SK-N-SH (cell line): ENCODE measurements around the gene CTSF. TPM values are rescaled to one million over a fixed set of nuclear protein-coding genes. Genes with fewer than 3 reads are reported as not detected.

Experiments used
- CTCF ChIA-PET: fragments of 300-600, 350-600 bp; formaldehyde crosslinking; extraction: SDS; loops from one replicate; lab custom pipeline; 2021; lab: Yijun Ruan, JAX
- POLR2A ChIA-PET: fragments of 350-600 bp; sonication (Branson Sonifier 250); formaldehyde crosslinking; extraction: SDS; loops from one replicate; lab custom pipeline; 2020; ENCODE audit warnings: antibody characterized with exemption, inconsistent platforms; lab: Yijun Ruan, JAX
- DNase-seq: peaks from one replicate; pipeline ENCODE4 v3.0.0; 2012
- H2AFZ ChIP-seq: fragments of 200-600 bp; sonication (generic); 2 replicates; pipeline ENCODE4 v1.8.1; 2016; ENCODE audit warnings: antibody characterized with exemption, mild to moderate bottlenecking, low read depth
- H3F3A ChIP-seq: fragments of 200-600 bp; sonication (generic); replicated peaks from 2 replicates; pipeline ENCODE3; 2016; ENCODE audit warnings: antibody characterized with exemption, mild to moderate bottlenecking; ENCODE audit not compliant: insufficient read depth
- H3K27ac ChIP-seq, 2 experiments: fragments of 200-500 bp in 1 of 2; fragments of 200-600 bp in 1 of 2; sonication (Bioruptor generic) in 1 of 2; sonication (generic), shearing (Covaris generic) in 1 of 2; 2 replicates each; pipeline versions ENCODE4 v1.5.1 to v1.6.1; 2014 to 2016; ENCODE audit warnings: low read depth in 2 of 2, inconsistent platforms in 1 of 2, low read length in 1 of 2, mild to moderate bottlenecking in 1 of 2, mixed read lengths in 1 of 2
- H3K27me3 ChIP-seq: fragments of 200-600 bp; sonication (generic), shearing (Covaris generic); 2 replicates; pipeline ENCODE4 v1.6.1; 2016; ENCODE audit warnings: mixed run types; ENCODE audit not compliant: insufficient read depth
- H3K36me3 ChIP-seq, 2 experiments: fragments of 200-500 bp in 1 of 2; fragments of 200-600 bp in 1 of 2; sonication (Bioruptor generic) in 1 of 2; sonication (generic) in 1 of 2; replicated peaks in 1 of 2; 2 replicates each; pipeline versions ENCODE3 to v1.5.1; 2014 to 2016; ENCODE audit warnings: low read length in 1 of 2, mild to moderate bottlenecking in 1 of 2; ENCODE audit not compliant: insufficient read depth in 2 of 2, control insufficient read depth in 1 of 2
- H3K4me1 ChIP-seq, 2 experiments: fragments of 200-500 bp in 1 of 2; fragments of 200-600 bp in 1 of 2; sonication (Bioruptor generic) in 1 of 2; sonication (generic), shearing (Covaris generic) in 1 of 2; 2 replicates each; pipeline versions ENCODE4 v1.5.1 to v1.6.1; 2014 to 2016; ENCODE audit warnings: low read depth in 1 of 2, low read length in 1 of 2, mixed run types in 1 of 2; ENCODE audit not compliant: insufficient read depth in 2 of 2, control insufficient read depth in 1 of 2
- H3K4me2 ChIP-seq: fragments of 200-600 bp; sonication (generic), shearing (Covaris generic); 2 replicates; pipeline ENCODE4 v1.6.1; 2017; ENCODE audit warnings: mixed run types
- H3K4me3 ChIP-seq, 2 experiments: fragments of 200-500 bp in 1 of 2; fragments of 200-600 bp in 1 of 2; sonication (Bioruptor generic) in 1 of 2; sonication (generic), shearing (Covaris generic) in 1 of 2; 2 replicates each; pipeline versions ENCODE4 v1.5.1 to v1.8.1; 2014 to 2016; ENCODE audit warnings: low read depth in 2 of 2, inconsistent platforms in 1 of 2, low read length in 1 of 2, mild to moderate bottlenecking in 1 of 2, mixed read lengths in 1 of 2, moderate library complexity in 1 of 2
- H3K79me2 ChIP-seq: fragments of 200-600 bp; sonication (generic); 2 replicates; pipeline ENCODE4 v1.8.1; 2017; ENCODE audit warnings: mild to moderate bottlenecking; ENCODE audit not compliant: insufficient read depth
- H3K9ac ChIP-seq: fragments of 200-600 bp; sonication (generic); 2 replicates; pipeline ENCODE4 v1.6.1; 2017; ENCODE audit warnings: mixed run types
- H3K9me2 ChIP-seq: fragments of 200-600 bp; sonication (generic); 2 replicates; pipeline ENCODE4 v1.6.1; 2017; ENCODE audit warnings: mixed run types
- H3K9me3 ChIP-seq: fragments of 200-600 bp; sonication (generic); 2 replicates; pipeline ENCODE4 v1.6.1; 2017; ENCODE audit warnings: mixed run types, mild to moderate bottlenecking, moderate library complexity
- H4K20me1 ChIP-seq: fragments of 200-600 bp; sonication (generic); 2 replicates; pipeline ENCODE4 v1.6.1; 2017; ENCODE audit warnings: mild to moderate bottlenecking, mixed run types; ENCODE audit not compliant: insufficient read depth
- ELF1 ChIP-seq: IDR thresholded peaks from 2 replicates; pipeline ENCODE4 v1.4.0; 2012
- EP300 ChIP-seq, 2 experiments: IDR thresholded peaks; 2 replicates each; pipeline versions ENCODE4 v1.4.0 to v1.6.1; 2012; ENCODE audit warnings: borderline replicate concordance in 1 of 2, low read depth in 1 of 2, low read length in 1 of 2
- EZH2phosphoT487 ChIP-seq: fragments of 200-600 bp; sonication (generic); IDR thresholded peaks from 2 replicates; pipeline ENCODE4 v1.6.1; 2017; ENCODE audit warnings: low read depth, mixed run types, mild to moderate bottlenecking, antibody characterized with exemption, moderate library complexity, borderline replicate concordance
- FOXM1 ChIP-seq: IDR thresholded peaks from 2 replicates; pipeline ENCODE4 v1.4.0; 2012; ENCODE audit warnings: low read depth, mild to moderate bottlenecking
- JUND ChIP-seq: IDR thresholded peaks from 2 replicates; pipeline ENCODE4 v1.4.0; 2012
- MEF2A ChIP-seq: IDR thresholded peaks from 2 replicates; pipeline ENCODE4 v1.4.0; 2012; ENCODE audit warnings: low read depth, borderline replicate concordance
- NFIC ChIP-seq: IDR thresholded peaks from 2 replicates; pipeline ENCODE4 v1.4.0; 2012; ENCODE audit warnings: borderline replicate concordance
- NRF1 ChIP-seq: IDR thresholded peaks from 2 replicates; pipeline ENCODE4 v1.6.1; 2012; ENCODE audit warnings: low read depth, mild to moderate bottlenecking, low read length
- POLR2AphosphoS5 ChIP-seq: IDR thresholded peaks from 2 replicates; pipeline ENCODE4 v1.6.1; 2012; ENCODE audit warnings: low read depth, low read length
- RAD21 ChIP-seq: IDR thresholded peaks from 2 replicates; pipeline ENCODE4 v1.6.1; 2012; ENCODE audit warnings: mild to moderate bottlenecking, low read length
- RFX5 ChIP-seq: IDR thresholded peaks from 2 replicates; pipeline ENCODE4 v1.6.1; 2012; ENCODE audit warnings: mild to moderate bottlenecking, improper control_type of control experiment, low read length
- RXRA ChIP-seq: IDR thresholded peaks from 2 replicates; pipeline ENCODE4 v1.4.0; 2012; ENCODE audit warnings: low read depth, mild to moderate bottlenecking, borderline replicate concordance
- SIN3A ChIP-seq: IDR thresholded peaks from 2 replicates; pipeline ENCODE4 v1.6.1; 2012; ENCODE audit warnings: low read depth, mild to moderate bottlenecking, low read length, moderate library complexity, borderline replicate concordance
- TAF1 ChIP-seq: IDR thresholded peaks from 2 replicates; pipeline ENCODE4 v1.6.1; 2012; ENCODE audit warnings: low read depth, mild to moderate bottlenecking, low read length, moderate library complexity, borderline replicate concordance
- TCF12 ChIP-seq: IDR thresholded peaks from 2 replicates; pipeline ENCODE4 v1.4.0; 2012
- YY1 ChIP-seq: IDR thresholded peaks from 2 replicates; pipeline ENCODE4 v1.4.0; 2012; ENCODE audit warnings: low read depth, mild to moderate bottlenecking
- WGBS: methylation state at CpG from one replicate; pipeline ENCODE4 v1.1.6; 2017; ENCODE audit warnings: low lambda C conversion rate; 5-methylcytosine and 5-hydroxymethylcytosine counted together
- polyA plus RNA-seq, 3 experiments: library from polyadenylated mRNA; depleted of rRNA; stranded (reverse); fragments of >200 nt; gene quantifications; 2 replicates each; pipeline ENCODE4 v1.2.3, GENCODE V29; 2012
- TF ChIP-seq, protein P1 (sequence below): fragments of 150-350 bp; IDR thresholded peaks from 2 replicates; pipeline ENCODE4 v1.6.1; 2016; ENCODE audit warnings: mild to moderate bottlenecking, low read depth, low read length
- TF ChIP-seq, protein P2 (sequence below): IDR thresholded peaks from 2 replicates; pipeline ENCODE4 v1.4.0; 2012; ENCODE audit warnings: low read depth
- TF ChIP-seq, protein P3 (sequence below): IDR thresholded peaks from 2 replicates; pipeline ENCODE4; 2012
- TF ChIP-seq, protein P4 (sequence below): fragments of 200-600 bp; sonication (generic); IDR thresholded peaks from 2 replicates; pipeline ENCODE4 v1.6.1; 2017; ENCODE audit warnings: antibody characterized with exemption, mild to moderate bottlenecking, moderate library complexity
- TF ChIP-seq, protein P5 (sequence below): fragments of 150-350 bp; IDR thresholded peaks from 2 replicates; pipeline ENCODE4 v1.6.1; 2017; ENCODE audit warnings: antibody characterized with exemption, low read length, low read depth, borderline replicate concordance

CTSF gene
- polyA plus RNA-seq, 1 of the 3 experiments (the other 2 are of a cell fraction), result 57.2 TPM

DNA sequence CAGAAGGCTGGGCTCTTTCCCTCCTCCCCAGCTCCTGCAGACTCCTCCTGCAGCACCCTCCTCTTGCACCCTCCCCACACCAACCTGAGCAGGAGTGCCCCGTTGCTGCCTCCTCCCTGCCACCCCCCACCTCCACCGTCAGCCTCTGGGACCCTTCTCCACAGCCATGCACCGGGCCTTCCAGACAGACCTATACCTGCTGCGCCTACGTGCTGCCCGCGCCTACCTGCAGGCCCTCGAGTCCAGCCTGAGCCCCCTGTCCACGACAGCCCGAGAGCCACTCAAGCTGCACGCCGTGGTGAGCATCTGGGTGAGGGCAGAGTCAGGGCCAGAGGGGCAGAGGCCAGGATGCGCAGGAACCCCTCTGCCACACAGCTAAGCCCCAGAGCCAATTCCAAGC, 38.8 kb downstream of the CTSF start:
- Histone ChIP-seq H3K36me3 (no peaks in the 10 kb centered on the region), H3K9ac (no peak overlapping the region), H3K4me3 (no peak overlapping the region)
- DNase-seq, result no peak
- WGBS, result 82% methylated on average over 9 of the region's 13 CpGs
- no peak for TF ChIP-seq NFIC
- TF ChIP-seq FOXM1, result no peak
- TF ChIP-seq, protein P1, sequence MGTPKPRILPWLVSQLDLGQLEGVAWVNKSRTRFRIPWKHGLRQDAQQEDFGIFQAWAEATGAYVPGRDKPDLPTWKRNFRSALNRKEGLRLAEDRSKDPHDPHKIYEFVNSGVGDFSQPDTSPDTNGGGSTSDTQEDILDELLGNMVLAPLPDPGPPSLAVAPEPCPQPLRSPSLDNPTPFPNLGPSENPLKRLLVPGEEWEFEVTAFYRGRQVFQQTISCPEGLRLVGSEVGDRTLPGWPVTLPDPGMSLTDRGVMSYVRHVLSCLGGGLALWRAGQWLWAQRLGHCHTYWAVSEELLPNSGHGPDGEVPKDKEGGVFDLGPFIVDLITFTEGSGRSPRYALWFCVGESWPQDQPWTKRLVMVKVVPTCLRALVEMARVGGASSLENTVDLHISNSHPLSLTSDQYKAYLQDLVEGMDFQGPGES, result no peak
- no peak for TF ChIP-seq NRF1
- no peak for TF ChIP-seq TAF1
- TF ChIP-seq EP300 (IDR thresholded peaks at IDR 0.05; ENCODE audit: borderline replicate concordance in 1 of 2, low read depth in 1 of 2, low read length in 1 of 2), result no peak
- no peak for TF ChIP-seq POLR2AphosphoS5
- TF ChIP-seq YY1, result no peak
- TF ChIP-seq RFX5, result no peak
- TF ChIP-seq RAD21, result no peak
- TF ChIP-seq, protein P2, sequence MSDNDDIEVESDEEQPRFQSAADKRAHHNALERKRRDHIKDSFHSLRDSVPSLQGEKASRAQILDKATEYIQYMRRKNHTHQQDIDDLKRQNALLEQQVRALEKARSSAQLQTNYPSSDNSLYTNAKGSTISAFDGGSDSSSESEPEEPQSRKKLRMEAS, result no peak
- TF ChIP-seq SIN3A, result no peak
- TF ChIP-seq ELF1, result no peak
- no peak for TF ChIP-seq TCF12
- TF ChIP-seq EZH2phosphoT487, result no peak
- TF ChIP-seq, protein P3, sequence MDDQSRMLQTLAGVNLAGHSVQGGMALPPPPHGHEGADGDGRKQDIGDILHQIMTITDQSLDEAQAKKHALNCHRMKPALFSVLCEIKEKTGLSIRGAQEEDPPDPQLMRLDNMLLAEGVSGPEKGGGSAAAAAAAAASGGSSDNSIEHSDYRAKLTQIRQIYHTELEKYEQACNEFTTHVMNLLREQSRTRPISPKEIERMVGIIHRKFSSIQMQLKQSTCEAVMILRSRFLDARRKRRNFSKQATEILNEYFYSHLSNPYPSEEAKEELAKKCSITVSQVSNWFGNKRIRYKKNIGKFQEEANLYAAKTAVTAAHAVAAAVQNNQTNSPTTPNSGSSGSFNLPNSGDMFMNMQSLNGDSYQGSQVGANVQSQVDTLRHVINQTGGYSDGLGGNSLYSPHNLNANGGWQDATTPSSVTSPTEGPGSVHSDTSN, result no peak
- TF ChIP-seq, all 33 proteins: peak for 0
- no peak overlapping the region for H3K27ac ChIP-seq
- no peaks in the 10 kb centered on the region for H4K20me1 ChIP-seq
- H3K4me1 ChIP-seq, result no peaks in the 10 kb centered on the region
- H3K79me2 ChIP-seq, result no peaks in the 10 kb centered on the region
- peaks cover 4% of the 10 kb centered on the region for H3F3A ChIP-seq
- no peak overlapping the region for H3K4me2 ChIP-seq
- H3K9me2 ChIP-seq, result no peaks in the 10 kb centered on the region
- H3K9me3 ChIP-seq, result no peaks in the 10 kb centered on the region
- no peak overlapping the region for H2AFZ ChIP-seq
- ChIA-PET POLR2A (interaction anchor here (0.7 to 1.6 kb wide), 2 partner anchors 10 to 32 kb away, joined by 3 read pairs; no protein-coding TSS in a partner anchor), CTCF (interaction anchor here (0.6 kb wide), 1 partner anchor 1111 kb away, joined by 3 read pairs; no protein-coding TSS in a partner anchor)
- no peaks in the 10 kb centered on the region for H3K27me3 ChIP-seq

DNA sequence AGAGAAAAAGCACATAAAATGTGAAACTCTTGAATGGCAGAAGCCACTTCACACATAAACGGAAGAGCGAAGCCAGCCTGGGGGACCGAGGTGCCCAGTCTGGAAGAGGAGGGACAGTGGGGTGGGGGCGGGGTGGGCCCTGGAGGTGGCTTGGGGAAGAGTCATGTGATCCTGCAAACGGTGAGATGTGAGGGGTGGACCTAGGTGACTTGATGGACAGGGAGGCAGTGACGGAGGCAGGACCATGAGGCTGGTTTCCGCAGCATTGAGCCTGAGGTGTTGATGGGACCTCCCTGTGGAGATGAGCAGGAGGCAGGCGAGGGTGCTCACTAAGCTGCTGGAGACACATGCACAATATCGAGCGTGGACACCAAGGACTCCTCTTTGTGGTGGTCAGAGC, 39.3 kb downstream of the CTSF start:
- Histone ChIP-seq H3K9me3 (no peaks in the 10 kb centered on the region), H3K9ac (no peak overlapping the region), H3K36me3 (no peaks in the 10 kb centered on the region), H3K79me2 (no peaks in the 10 kb centered on the region), H3F3A (peaks cover 4% of the 10 kb centered on the region), H4K20me1 (no peaks in the 10 kb centered on the region), H3K27me3 (no peaks in the 10 kb centered on the region), H3K4me3 (no peak overlapping the region), H2AFZ (no peak overlapping the region), H3K4me1 (no peaks in the 10 kb centered on the region), H3K4me2 (no peak overlapping the region), H3K27ac (no peak overlapping the region), H3K9me2 (no peaks in the 10 kb centered on the region)
- CTCF ChIA-PET, result no interaction called here
- TF ChIP-seq, protein P4, sequence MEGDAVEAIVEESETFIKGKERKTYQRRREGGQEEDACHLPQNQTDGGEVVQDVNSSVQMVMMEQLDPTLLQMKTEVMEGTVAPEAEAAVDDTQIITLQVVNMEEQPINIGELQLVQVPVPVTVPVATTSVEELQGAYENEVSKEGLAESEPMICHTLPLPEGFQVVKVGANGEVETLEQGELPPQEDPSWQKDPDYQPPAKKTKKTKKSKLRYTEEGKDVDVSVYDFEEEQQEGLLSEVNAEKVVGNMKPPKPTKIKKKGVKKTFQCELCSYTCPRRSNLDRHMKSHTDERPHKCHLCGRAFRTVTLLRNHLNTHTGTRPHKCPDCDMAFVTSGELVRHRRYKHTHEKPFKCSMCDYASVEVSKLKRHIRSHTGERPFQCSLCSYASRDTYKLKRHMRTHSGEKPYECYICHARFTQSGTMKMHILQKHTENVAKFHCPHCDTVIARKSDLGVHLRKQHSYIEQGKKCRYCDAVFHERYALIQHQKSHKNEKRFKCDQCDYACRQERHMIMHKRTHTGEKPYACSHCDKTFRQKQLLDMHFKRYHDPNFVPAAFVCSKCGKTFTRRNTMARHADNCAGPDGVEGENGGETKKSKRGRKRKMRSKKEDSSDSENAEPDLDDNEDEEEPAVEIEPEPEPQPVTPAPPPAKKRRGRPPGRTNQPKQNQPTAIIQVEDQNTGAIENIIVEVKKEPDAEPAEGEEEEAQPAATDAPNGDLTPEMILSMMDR, result no peak
- TF ChIP-seq MEF2A, result no peak
- TF ChIP-seq TCF12, result no peak
- no peak for TF ChIP-seq POLR2AphosphoS5
- no peak for TF ChIP-seq EZH2phosphoT487
- TF ChIP-seq FOXM1, result no peak
- no peak for TF ChIP-seq RXRA
- TF ChIP-seq YY1, result no peak
- TF ChIP-seq, protein P5, sequence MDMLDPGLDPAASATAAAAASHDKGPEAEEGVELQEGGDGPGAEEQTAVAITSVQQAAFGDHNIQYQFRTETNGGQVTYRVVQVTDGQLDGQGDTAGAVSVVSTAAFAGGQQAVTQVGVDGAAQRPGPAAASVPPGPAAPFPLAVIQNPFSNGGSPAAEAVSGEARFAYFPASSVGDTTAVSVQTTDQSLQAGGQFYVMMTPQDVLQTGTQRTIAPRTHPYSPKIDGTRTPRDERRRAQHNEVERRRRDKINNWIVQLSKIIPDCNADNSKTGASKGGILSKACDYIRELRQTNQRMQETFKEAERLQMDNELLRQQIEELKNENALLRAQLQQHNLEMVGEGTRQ, result no peak
- no peak for TF ChIP-seq JUND
- TF ChIP-seq, protein P2, result no peak
- TF ChIP-seq SIN3A, result no peak
- TF ChIP-seq, protein P1, result no peak
- POLR2A ChIA-PET, result interaction anchor here (1.6 kb wide), 1 partner anchor 9 kb away, joined by 3 read pairs; no protein-coding TSS in a partner anchor
- WGBS, result 89% methylated on average over 10 of the region's 10 CpGs
- no peak for DNase-seq
